GM10266 (cell line): ENCODE results near the gene ZNF566.

Source experiments
- DNase-seq: peaks from one replicate; pipeline ENCODE4 v3.0.0; 2012; ENCODE audit errors: extremely low spot score
- CTCF ChIP-seq: IDR thresholded peaks from 2 replicates; pipeline ENCODE4 v1.5.1; 2012; ENCODE audit warnings: mild to moderate bottlenecking, low read depth; ENCODE audit not compliant: control insufficient read depth, insufficient read depth; ENCODE audit errors: missing control alignments

The ZNF566 gene

DNA sequence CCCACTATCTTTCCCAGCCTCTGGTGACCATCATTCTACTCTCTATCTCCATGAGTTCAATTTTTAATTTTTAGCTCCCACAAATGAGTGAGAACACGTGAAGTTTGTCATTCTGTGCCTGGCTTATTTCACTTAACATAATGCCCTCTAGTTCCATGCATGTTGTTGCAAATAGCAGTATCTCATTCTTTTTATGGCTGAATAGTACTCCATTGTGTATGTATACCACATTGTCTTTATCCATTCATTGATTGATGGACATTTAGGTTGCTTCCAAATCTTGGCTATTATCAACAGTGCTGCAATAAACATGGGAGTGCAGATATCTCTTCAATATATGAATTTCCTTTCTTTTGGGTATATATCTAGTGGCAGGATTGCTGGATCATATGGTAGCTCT lies 48.0 kb downstream of the ZNF566 start:
- TF ChIP-seq CTCF = no peak
- no peak for DNase-seq

DNA sequence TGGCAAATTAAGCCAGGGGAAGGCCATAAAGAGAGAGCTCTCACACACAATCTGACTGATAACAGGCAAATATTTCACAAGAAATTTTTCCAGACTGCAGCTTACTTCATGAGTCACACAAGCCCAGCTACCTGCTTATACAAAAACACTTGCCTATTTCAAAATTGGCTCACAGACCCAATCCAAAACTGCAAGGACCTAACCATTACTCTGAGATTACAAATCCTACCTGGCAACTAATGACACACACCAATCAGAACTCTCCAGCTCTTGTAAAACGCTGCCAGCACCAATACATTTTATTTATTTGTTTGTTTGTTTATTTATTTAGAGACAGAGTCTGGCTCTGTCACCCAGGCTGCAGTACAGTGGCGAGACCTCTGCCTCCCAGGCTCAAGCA lies 52.8 kb downstream of the ZNF566 start:
- peak; percentile 17 for DNase-seq
- no peak for TF ChIP-seq CTCF

DNA sequence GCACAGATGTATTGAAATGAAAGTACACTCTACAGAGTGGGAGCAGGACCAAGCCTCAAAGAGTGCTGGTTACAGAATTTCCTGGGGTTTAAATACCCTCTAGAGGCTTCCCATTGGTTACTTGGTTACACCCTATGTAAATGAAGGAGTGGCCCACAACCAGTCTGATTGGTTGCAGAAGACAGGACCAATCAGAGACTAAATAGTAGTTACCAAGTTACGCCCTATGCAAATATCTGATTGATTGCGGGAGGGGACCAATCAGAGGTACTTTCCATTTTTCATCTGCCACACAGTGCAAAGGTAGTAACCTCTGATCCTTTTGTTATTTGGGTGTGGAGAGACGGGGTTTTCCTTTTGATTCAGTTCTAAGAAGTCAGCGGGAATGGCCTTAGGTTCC lies 65.4 kb downstream of the ZNF566 start:
- no peak for DNase-seq
- no peak for TF ChIP-seq CTCF

GRCh38 chr19:36421749-36422481 lies 67.4 kb downstream of the ZNF566 start:
- no peak for DNase-seq
- TF ChIP-seq CTCF = no peak

DNA sequence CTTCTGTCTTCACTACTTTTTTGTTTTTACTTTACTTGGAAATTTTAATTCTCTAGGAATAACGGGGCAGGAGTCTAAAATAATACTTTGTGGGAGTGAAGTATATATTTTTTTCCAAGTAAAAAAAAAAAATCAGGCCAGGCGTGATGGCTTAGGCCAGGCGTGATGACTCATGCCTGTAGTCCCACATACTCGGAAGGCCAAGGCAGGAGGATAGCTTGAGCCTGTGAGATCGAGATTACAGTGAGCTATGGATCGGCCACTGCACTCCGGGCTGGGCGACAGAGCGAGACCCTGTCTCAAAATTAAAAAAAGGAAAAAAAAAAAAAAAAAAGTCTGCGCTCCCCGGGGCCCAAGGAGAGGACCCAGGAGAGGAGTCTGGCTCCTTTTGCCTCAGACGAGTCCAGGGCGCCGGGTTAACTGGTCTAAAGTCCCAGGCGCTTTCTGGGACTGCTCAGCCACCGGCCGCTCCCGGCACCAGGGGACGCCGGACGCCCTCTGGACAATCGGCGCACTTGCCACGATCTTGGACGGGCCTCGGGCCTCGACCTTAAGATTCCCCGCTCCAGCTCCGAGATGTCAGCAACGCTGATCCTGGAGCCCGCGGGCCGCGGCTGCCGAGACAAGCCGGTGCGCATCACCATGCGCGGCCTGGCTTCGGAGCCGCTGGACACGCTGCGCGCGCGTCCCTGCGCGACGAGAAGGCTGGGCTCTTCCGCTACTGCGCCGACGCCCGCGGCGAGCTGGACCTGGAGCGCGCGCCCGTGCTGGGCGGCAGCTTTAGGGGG lies 68.2 kb downstream of the ZNF566 start:
- no peak for DNase-seq
- TF ChIP-seq CTCF = no peak

GRCh38 chr19:36418287-36419001 lies 70.9 kb downstream of the ZNF566 start, which contains the start of gene ZFP82:
Gene ZFP82 (minus strand): TSS chr19:36418644. CDS start chr19:36409789, 8,855 bp downstream.
- DNase-seq = peak; percentile 93
- no peak for TF ChIP-seq CTCF
